Loucy (cell line): ENCODE data around the gene DNAJC2.

Experiments
- H2AFZ ChIP-seq: fragments of 200-600 bp; sonication (generic); 2 replicates; pipeline ENCODE4 v1.6.0; 2016; ENCODE audit warnings: antibody characterized with exemption, mild to moderate bottlenecking, low read length, moderate library complexity
- H3F3A ChIP-seq: fragments of 200-600 bp; 2 replicates; pipeline ENCODE4 v1.6.0; 2016; ENCODE audit warnings: antibody characterized with exemption, low read depth, mild to moderate bottlenecking
- H3K27me3 ChIP-seq: fragments of 200-600 bp; sonication (generic); 2 replicates; pipeline ENCODE4 v1.6.1; 2014; ENCODE audit warnings: low read length, mild to moderate bottlenecking; ENCODE audit not compliant: insufficient read depth, poor library complexity, severe bottlenecking
- H3K36me3 ChIP-seq: fragments of 200-600 bp; sonication (generic); 2 replicates; pipeline ENCODE4 v1.6.1; 2016; ENCODE audit warnings: low read length; ENCODE audit not compliant: insufficient read depth
- H3K4me1 ChIP-seq: fragments of 200-600 bp; sonication (generic); 2 replicates; pipeline ENCODE4 v1.5.1; 2014; ENCODE audit warnings: low read length, mild to moderate bottlenecking; ENCODE audit not compliant: insufficient read depth, poor library complexity, severe bottlenecking
- H3K4me2 ChIP-seq: fragments of 200-600 bp; sonication (generic); 2 replicates; pipeline ENCODE4 v1.6.0; 2014; ENCODE audit warnings: antibody characterized with exemption, low read length, low read depth, mild to moderate bottlenecking; ENCODE audit not compliant: poor library complexity, severe bottlenecking
- H3K4me3 ChIP-seq: fragments of 200-600 bp; sonication (generic); 2 replicates; pipeline ENCODE4 v1.5.1; 2014; ENCODE audit warnings: low read length, mild to moderate bottlenecking, mixed read lengths; ENCODE audit not compliant: poor library complexity, severe bottlenecking
- H3K79me2 ChIP-seq: fragments of 200-600 bp; sonication (generic); 2 replicates; pipeline ENCODE4 v1.6.1; 2014; ENCODE audit warnings: low read length; ENCODE audit not compliant: insufficient read depth
- H3K9ac ChIP-seq: fragments of 200-600 bp; sonication (generic); 2 replicates; pipeline ENCODE4 v1.6.0; 2014; ENCODE audit warnings: mild to moderate bottlenecking, low read depth, low read length, moderate library complexity; ENCODE audit not compliant: poor library complexity, severe bottlenecking
- H3K9me2 ChIP-seq: fragments of 200-600 bp; sonication (generic); replicated peaks from 2 replicates; pipeline ENCODE4 v1.6.1; 2016; ENCODE audit warnings: low read depth, low read length, mixed read lengths
- H3K9me3 ChIP-seq: fragments of 200-600 bp; sonication (generic); 2 replicates; pipeline ENCODE4 v1.6.1; 2014; ENCODE audit warnings: mild to moderate bottlenecking, antibody characterized with exemption, low read length, low read depth; ENCODE audit not compliant: insufficient read depth
- H4K20me1 ChIP-seq: fragments of 200-600 bp; sonication (generic); 2 replicates; pipeline ENCODE4 v1.6.0; 2014; ENCODE audit warnings: antibody characterized with exemption, low read length, mild to moderate bottlenecking; ENCODE audit not compliant: insufficient read depth, poor library complexity, severe bottlenecking
- CTCF ChIP-seq: fragments of 200-600 bp; sonication (generic); conservative IDR thresholded peaks from 2 replicates; pipeline ENCODE4 v1.5.1; 2014; ENCODE audit warnings: mild to moderate bottlenecking, antibody characterized with exemption, low read length
- EZH2phosphoT487 ChIP-seq: fragments of 200-600 bp; IDR thresholded peaks from 2 replicates; pipeline ENCODE4 v1.6.1; 2018; ENCODE audit warnings: antibody characterized with exemption, mild to moderate bottlenecking, moderate library complexity, borderline replicate concordance

DNAJC2 gene

GRCh38 chr7:103336761-103337160, 7.8 kb downstream of the DNAJC2 start:
- Histone ChIP-seq H3K9me2 (no peaks in the 10 kb centered on the region), H3K4me3 (no peak overlapping the region), H2AFZ (no peak overlapping the region), H3F3A (no peaks in the 10 kb centered on the region), H3K27me3 (no peaks in the 10 kb centered on the region), H3K4me2 (no peak overlapping the region), H3K9ac (no peak overlapping the region), H3K9me3 (no peaks in the 10 kb centered on the region), H3K79me2 (peaks cover 42% of the 10 kb centered on the region), H3K36me3 (peaks cover 42% of the 10 kb centered on the region), H4K20me1 (peaks cover 24% of the 10 kb centered on the region), H3K4me1 (peaks cover 14% of the 10 kb centered on the region)
- TF ChIP-seq CTCF: no peak
- no peak for TF ChIP-seq EZH2phosphoT487

GRCh38 chr7:103325744-103326143, 18.8 kb downstream of the DNAJC2 start:
- TF ChIP-seq EZH2phosphoT487 (no peak), CTCF (no peak)
- peaks cover 65% of the 10 kb centered on the region for H3K36me3 ChIP-seq
- H3F3A ChIP-seq: no peaks in the 10 kb centered on the region
- no peaks in the 10 kb centered on the region for H3K4me1 ChIP-seq
- H3K9ac ChIP-seq: no peak overlapping the region
- no peaks in the 10 kb centered on the region for H3K79me2 ChIP-seq
- H3K4me3 ChIP-seq: no peak overlapping the region
- H3K9me2 ChIP-seq: no peaks in the 10 kb centered on the region
- H3K4me2 ChIP-seq: no peak overlapping the region
- no peak overlapping the region for H2AFZ ChIP-seq
- no peaks in the 10 kb centered on the region for H3K27me3 ChIP-seq
- H3K9me3 ChIP-seq: no peaks in the 10 kb centered on the region
- no peaks in the 10 kb centered on the region for H4K20me1 ChIP-seq

GRCh38 chr7:103317009-103317408, 27.6 kb downstream of the DNAJC2 start:
- no peak overlapping the region for H3K4me3 ChIP-seq
- H4K20me1 ChIP-seq: no peaks in the 10 kb centered on the region
- no peaks in the 10 kb centered on the region for H3K9me2 ChIP-seq
- no peak overlapping the region for H2AFZ ChIP-seq
- no peak overlapping the region for H3K9ac ChIP-seq
- TF ChIP-seq EZH2phosphoT487: no peak
- TF ChIP-seq CTCF: no peak
- H3K36me3 ChIP-seq: peaks cover 95% of the 10 kb centered on the region
- no peaks in the 10 kb centered on the region for H3K27me3 ChIP-seq
- no peaks in the 10 kb centered on the region for H3K4me1 ChIP-seq
- no peak overlapping the region for H3K4me2 ChIP-seq
- H3K9me3 ChIP-seq: no peaks in the 10 kb centered on the region
- no peaks in the 10 kb centered on the region for H3K79me2 ChIP-seq
- 0 out of 2 replicates have a peak, but pooled peaks cover 4% of the 10 kb centered on the region for H3F3A ChIP-seq
